ENCODE data around the gene PRKCE. TPM values are rescaled to one million over a fixed set of nuclear protein-coding genes. Genes with fewer than 3 reads are reported as not detected.

Gene PRKCE
- total RNA-seq, 1 experiment from 2014 or later: 14.8 TPM

DNA sequence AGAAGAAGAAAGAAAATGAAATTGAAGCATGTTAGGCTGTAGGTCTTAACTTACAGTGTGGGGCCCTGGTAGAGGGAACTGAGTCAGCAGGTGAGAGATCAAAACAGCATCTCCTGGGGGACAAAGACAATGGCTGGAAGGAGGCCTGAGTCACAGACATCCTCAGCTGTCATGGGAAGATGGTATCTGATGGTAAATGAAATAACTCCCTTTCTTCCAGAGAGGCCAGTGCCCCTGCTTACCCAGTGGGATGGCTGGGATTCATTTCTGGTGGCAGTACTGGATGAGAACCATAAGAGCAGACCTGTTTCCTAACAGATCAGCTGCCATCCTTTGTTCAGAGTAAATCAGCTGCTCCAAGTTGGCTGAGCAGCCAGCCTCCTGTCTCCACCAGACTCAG lies 394.4 kb downstream of the PRKCE start:
- Histone ChIP-seq H3K9me2 (ENCODE audit: insufficient read depth) (no peaks in the 10 kb centered on the region), H3K4me1 (ENCODE audit: control insufficient read depth in 1 of 2, insufficient read depth in 2 of 2, low read length in 2 of 2) (no peaks in the 10 kb centered on the region), H3K79me2 (ENCODE audit: insufficient read depth, low read length) (no peaks in the 10 kb centered on the region), H3K9me3 (ENCODE audit: control insufficient read depth in 1 of 2, insufficient read depth in 1 of 2, low read depth in 1 of 2, low read length in 2 of 2) (no peaks in the 10 kb centered on the region), H2AFZ (ENCODE audit: low read depth, low read length, poor library complexity, severe bottlenecking) (no peak overlapping the region), H3K27me3 (ENCODE audit: insufficient read depth, low read length) (no peaks in the 10 kb centered on the region), H3K4me3 (replicated peaks in 1 of 2; ENCODE audit: low read depth in 1 of 2, low read length in 2 of 2) (no peak overlapping the region), H3K27ac (ENCODE audit: low read depth, low read length) (no peak overlapping the region), H3K4me2 (ENCODE audit: low read length) (no peak overlapping the region), H3K9ac (ENCODE audit: low read length) (no peak overlapping the region), H4K20me1 (ENCODE audit: insufficient read depth) (no peaks in the 10 kb centered on the region), H3K36me3 (ENCODE audit: control insufficient read depth in 1 of 2, insufficient read depth in 2 of 2, low read length in 2 of 2) (no peaks in the 10 kb centered on the region)
- DNase-seq (ENCODE audit: low read depth, low spot score) (no peak), ATAC-seq (no peak)
- RAD21 ChIA-PET (ENCODE audit: low non-redundant PET in 1 of 2, low total read pairs in 2 of 2, uncharacterized antibody in 2 of 2, unreplicated experiment in 2 of 2): no interaction called here
- TF ChIP-seq, protein P1, sequence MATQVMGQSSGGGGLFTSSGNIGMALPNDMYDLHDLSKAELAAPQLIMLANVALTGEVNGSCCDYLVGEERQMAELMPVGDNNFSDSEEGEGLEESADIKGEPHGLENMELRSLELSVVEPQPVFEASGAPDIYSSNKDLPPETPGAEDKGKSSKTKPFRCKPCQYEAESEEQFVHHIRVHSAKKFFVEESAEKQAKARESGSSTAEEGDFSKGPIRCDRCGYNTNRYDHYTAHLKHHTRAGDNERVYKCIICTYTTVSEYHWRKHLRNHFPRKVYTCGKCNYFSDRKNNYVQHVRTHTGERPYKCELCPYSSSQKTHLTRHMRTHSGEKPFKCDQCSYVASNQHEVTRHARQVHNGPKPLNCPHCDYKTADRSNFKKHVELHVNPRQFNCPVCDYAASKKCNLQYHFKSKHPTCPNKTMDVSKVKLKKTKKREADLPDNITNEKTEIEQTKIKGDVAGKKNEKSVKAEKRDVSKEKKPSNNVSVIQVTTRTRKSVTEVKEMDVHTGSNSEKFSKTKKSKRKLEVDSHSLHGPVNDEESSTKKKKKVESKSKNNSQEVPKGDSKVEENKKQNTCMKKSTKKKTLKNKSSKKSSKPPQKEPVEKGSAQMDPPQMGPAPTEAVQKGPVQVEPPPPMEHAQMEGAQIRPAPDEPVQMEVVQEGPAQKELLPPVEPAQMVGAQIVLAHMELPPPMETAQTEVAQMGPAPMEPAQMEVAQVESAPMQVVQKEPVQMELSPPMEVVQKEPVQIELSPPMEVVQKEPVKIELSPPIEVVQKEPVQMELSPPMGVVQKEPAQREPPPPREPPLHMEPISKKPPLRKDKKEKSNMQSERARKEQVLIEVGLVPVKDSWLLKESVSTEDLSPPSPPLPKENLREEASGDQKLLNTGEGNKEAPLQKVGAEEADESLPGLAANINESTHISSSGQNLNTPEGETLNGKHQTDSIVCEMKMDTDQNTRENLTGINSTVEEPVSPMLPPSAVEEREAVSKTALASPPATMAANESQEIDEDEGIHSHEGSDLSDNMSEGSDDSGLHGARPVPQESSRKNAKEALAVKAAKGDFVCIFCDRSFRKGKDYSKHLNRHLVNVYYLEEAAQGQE (IDR thresholded peaks at IDR 0.05; ENCODE audit: low read depth): no peak
- TF ChIP-seq EZH2phosphoT487 (IDR thresholded peaks at IDR 0.05; ENCODE audit: borderline replicate concordance) (no peak), JUND (IDR thresholded peaks at IDR 0.05) (no peak), EGR1 (IDR thresholded peaks at IDR 0.05; ENCODE audit: low read depth) (no peak), SP1 (IDR thresholded peaks at IDR 0.05; ENCODE audit: low read depth) (no peak), FOSL1 (IDR thresholded peaks at IDR 0.05; ENCODE audit: low read depth) (no peak), CEBPB (IDR thresholded peaks at IDR 0.05; ENCODE audit: low read depth) (no peak), ZFX (IDR thresholded peaks at IDR 0.05) (no peak), TCF7L2 (IDR thresholded peaks at IDR 0.05; ENCODE audit: borderline replicate concordance, extremely low read depth, insufficient read depth, insufficient read length) (no peak), ZNF274 (IDR thresholded peaks at IDR 0.05; ENCODE audit: low read depth, low read length) (no peak), RAD21 (IDR thresholded peaks at IDR 0.05; ENCODE audit: low read depth) (no peak), POLR2AphosphoS5 (IDR thresholded peaks at IDR 0.05; ENCODE audit: low read depth, low read length) (no peak), POLR2A (IDR thresholded peaks at IDR 0.05; ENCODE audit: borderline replicate concordance, extremely low read depth, insufficient read depth, insufficient read length) (no peak), SRF (IDR thresholded peaks at IDR 0.05; ENCODE audit: low read depth) (no peak)
- TF ChIP-seq, protein P2, sequence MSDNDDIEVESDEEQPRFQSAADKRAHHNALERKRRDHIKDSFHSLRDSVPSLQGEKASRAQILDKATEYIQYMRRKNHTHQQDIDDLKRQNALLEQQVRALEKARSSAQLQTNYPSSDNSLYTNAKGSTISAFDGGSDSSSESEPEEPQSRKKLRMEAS (IDR thresholded peaks at IDR 0.05): no peak
- TF ChIP-seq, protein P3, sequence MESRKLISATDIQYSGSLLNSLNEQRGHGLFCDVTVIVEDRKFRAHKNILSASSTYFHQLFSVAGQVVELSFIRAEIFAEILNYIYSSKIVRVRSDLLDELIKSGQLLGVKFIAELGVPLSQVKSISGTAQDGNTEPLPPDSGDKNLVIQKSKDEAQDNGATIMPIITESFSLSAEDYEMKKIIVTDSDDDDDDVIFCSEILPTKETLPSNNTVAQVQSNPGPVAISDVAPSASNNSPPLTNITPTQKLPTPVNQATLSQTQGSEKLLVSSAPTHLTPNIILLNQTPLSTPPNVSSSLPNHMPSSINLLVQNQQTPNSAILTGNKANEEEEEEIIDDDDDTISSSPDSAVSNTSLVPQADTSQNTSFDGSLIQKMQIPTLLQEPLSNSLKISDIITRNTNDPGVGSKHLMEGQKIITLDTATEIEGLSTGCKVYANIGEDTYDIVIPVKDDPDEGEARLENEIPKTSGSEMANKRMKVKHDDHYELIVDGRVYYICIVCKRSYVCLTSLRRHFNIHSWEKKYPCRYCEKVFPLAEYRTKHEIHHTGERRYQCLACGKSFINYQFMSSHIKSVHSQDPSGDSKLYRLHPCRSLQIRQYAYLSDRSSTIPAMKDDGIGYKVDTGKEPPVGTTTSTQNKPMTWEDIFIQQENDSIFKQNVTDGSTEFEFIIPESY (IDR thresholded peaks at IDR 0.05; ENCODE audit: extremely low read depth, insufficient replicate concordance, low read length): no peak
- CTCF ChIA-PET: no interaction called here
- no TSS peak for BruUV-seq (replicated peaks)
- POLR2A ChIA-PET: no interaction called here
- intact Hi-C loops (cut with micrococcal nuclease): no loop called here
